ENCODE data around the gene CD3E. TPM values are rescaled to one million over a fixed set of nuclear protein-coding genes. Genes with fewer than 3 reads are reported as not detected.

CD3E gene
- total and polyA plus RNA-seq, 2 experiments from 2014 or later = not detected

DNA sequence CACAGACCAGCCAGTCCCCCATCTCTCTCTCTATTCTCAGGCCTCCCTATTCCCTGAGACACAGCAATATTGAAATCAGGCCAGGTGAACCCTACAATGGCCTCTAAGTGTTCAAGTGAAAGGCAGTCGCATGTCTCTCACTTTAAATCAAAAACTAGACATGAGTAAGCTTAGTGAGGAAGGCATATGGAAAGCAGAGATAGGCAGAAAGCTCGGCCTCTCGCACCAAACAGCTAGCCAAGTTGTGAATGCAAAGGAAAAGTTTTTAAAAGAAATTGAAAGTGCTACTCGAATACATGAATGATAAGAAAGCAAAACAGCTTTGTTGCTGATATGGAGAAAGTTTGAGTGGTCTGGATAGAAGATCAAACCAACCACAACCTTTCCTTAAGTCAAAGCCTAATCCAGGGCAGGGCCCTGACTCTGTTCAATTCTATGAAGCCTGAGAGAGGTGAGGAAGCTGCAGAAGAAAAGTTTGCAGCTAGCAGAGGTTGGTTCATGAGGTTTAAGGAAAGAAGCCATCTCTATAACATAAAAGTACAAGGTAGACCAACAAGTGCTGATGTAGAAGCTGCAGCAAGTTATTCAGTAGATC, 20.7 kb upstream of the CD3E start:
- Histone ChIP-seq H3K36me3 (ENCODE audit: insufficient read depth) (no peaks in the 10 kb centered on the region), H3K27me3 (ENCODE audit: insufficient read depth) (no peaks in the 10 kb centered on the region), H3K27ac (ENCODE audit: low read depth) (no peak overlapping the region), H3K4me3 (no peak overlapping the region), H3K4me2 (no peak overlapping the region), H3K4me1 (ENCODE audit: insufficient read depth) (no peaks in the 10 kb centered on the region), H2AFZ (no peak overlapping the region), H3K9me2 (ENCODE audit: insufficient read depth) (no peaks in the 10 kb centered on the region), H4K20me1 (replicated peaks; ENCODE audit: insufficient read depth) (no peaks in the 10 kb centered on the region), H3K79me2 (replicated peaks; ENCODE audit: insufficient read depth) (no peaks in the 10 kb centered on the region), H3F3A (replicated peaks; ENCODE audit: low read depth) (no peaks in the 10 kb centered on the region)
- Mint-ChIP-seq H3K36me3 (ENCODE audit: low read depth) (no peaks in the 10 kb centered on the region), H3K27ac (no peak overlapping the region), H3K4me1 (no peaks in the 10 kb centered on the region), H3K4me3 (no peak overlapping the region), H3K27me3 (ENCODE audit: insufficient read depth, low read depth, poor library complexity) (no peaks in the 10 kb centered on the region), H3K9me3 (no peaks in the 10 kb centered on the region)
- ATAC-seq (no peak), DNase-seq (ENCODE audit: low spot score) (no peak)
- TF ChIP-seq ZNF114 (CRISPR knock-in tag; IDR thresholded peaks at IDR 0.05) = no peak
- no peak for TF ChIP-seq JUNB (IDR thresholded peaks at IDR 0.05; ENCODE audit: unreplicated experiment)
- no peak for TF ChIP-seq REST (IDR thresholded peaks at IDR 0.05; ENCODE audit: unreplicated experiment)
- no peak for TF ChIP-seq CREB1 (CRISPR knock-in tag; IDR thresholded peaks at IDR 0.05; ENCODE audit: low read depth)
- no peak for TF ChIP-seq POLR2AphosphoS5 (IDR thresholded peaks at IDR 0.05; ENCODE audit: low read depth)
- no peak for TF ChIP-seq EZH2phosphoT487 (IDR thresholded peaks at IDR 0.05; ENCODE audit: unreplicated experiment)
- TF ChIP-seq, protein P1, sequence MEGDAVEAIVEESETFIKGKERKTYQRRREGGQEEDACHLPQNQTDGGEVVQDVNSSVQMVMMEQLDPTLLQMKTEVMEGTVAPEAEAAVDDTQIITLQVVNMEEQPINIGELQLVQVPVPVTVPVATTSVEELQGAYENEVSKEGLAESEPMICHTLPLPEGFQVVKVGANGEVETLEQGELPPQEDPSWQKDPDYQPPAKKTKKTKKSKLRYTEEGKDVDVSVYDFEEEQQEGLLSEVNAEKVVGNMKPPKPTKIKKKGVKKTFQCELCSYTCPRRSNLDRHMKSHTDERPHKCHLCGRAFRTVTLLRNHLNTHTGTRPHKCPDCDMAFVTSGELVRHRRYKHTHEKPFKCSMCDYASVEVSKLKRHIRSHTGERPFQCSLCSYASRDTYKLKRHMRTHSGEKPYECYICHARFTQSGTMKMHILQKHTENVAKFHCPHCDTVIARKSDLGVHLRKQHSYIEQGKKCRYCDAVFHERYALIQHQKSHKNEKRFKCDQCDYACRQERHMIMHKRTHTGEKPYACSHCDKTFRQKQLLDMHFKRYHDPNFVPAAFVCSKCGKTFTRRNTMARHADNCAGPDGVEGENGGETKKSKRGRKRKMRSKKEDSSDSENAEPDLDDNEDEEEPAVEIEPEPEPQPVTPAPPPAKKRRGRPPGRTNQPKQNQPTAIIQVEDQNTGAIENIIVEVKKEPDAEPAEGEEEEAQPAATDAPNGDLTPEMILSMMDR (conservative IDR thresholded peaks at IDR 0.05; ENCODE audit: low read depth in 2 of 2) = no peak

- H3K4me2 ChIP-seq = no peak overlapping the region
- TF ChIP-seq JUNB (IDR thresholded peaks at IDR 0.05; ENCODE audit: unreplicated experiment) = no peak
- TF ChIP-seq POLR2AphosphoS5 (IDR thresholded peaks at IDR 0.05; ENCODE audit: low read depth) = no peak
- TF ChIP-seq STAT1 (IDR thresholded peaks at IDR 0.05; ENCODE audit: unreplicated experiment) = no peak
- TF ChIP-seq, protein P1 (conservative IDR thresholded peaks at IDR 0.05; ENCODE audit: low read depth in 2 of 2) = no peak
- TF ChIP-seq ZNF114 (CRISPR knock-in tag; IDR thresholded peaks at IDR 0.05) = no peak
Observed at GRCh38 chr11:118286545-118286944, 18.0 kb upstream of the CD3E start.

More at GRCh38 chr11:118286545-118286944, 18.0 kb upstream of the CD3E start:
- Mint-ChIP-seq H3K27me3 (ENCODE audit: insufficient read depth, low read depth, poor library complexity) (no peaks in the 10 kb centered on the region), H3K27ac (no peak overlapping the region), H3K36me3 (ENCODE audit: low read depth) (no peaks in the 10 kb centered on the region), H3K9me3 (no peaks in the 10 kb centered on the region), H3K4me3 (no peak overlapping the region), H3K4me1 (no peaks in the 10 kb centered on the region)
- H3K36me3 ChIP-seq (ENCODE audit: insufficient read depth) = no peaks in the 10 kb centered on the region
- no peaks in the 10 kb centered on the region for H3K4me1 ChIP-seq (ENCODE audit: insufficient read depth)
- H4K20me1 ChIP-seq (replicated peaks; ENCODE audit: insufficient read depth) = no peaks in the 10 kb centered on the region
- H3K79me2 ChIP-seq (replicated peaks; ENCODE audit: insufficient read depth) = no peaks in the 10 kb centered on the region
- H3K9me2 ChIP-seq (ENCODE audit: insufficient read depth) = no peaks in the 10 kb centered on the region
- ATAC-seq (no peak), DNase-seq (ENCODE audit: low spot score) (no peak)
- no peak overlapping the region for H2AFZ ChIP-seq
- no peak overlapping the region for H3K4me3 ChIP-seq
- no peak overlapping the region for H3K27ac ChIP-seq (ENCODE audit: low read depth)
- no peaks in the 10 kb centered on the region for H3F3A ChIP-seq (replicated peaks; ENCODE audit: low read depth)
- no peaks in the 10 kb centered on the region for H3K27me3 ChIP-seq (ENCODE audit: insufficient read depth)
